ENCODE measurements around the gene FITM1. TPM values are rescaled to one million over a fixed set of nuclear protein-coding genes. Genes with fewer than 3 reads are reported as not detected.

Gene FITM1
- total RNA-seq, 1 donor from 2014 or later: 0.59 TPM

DNA sequence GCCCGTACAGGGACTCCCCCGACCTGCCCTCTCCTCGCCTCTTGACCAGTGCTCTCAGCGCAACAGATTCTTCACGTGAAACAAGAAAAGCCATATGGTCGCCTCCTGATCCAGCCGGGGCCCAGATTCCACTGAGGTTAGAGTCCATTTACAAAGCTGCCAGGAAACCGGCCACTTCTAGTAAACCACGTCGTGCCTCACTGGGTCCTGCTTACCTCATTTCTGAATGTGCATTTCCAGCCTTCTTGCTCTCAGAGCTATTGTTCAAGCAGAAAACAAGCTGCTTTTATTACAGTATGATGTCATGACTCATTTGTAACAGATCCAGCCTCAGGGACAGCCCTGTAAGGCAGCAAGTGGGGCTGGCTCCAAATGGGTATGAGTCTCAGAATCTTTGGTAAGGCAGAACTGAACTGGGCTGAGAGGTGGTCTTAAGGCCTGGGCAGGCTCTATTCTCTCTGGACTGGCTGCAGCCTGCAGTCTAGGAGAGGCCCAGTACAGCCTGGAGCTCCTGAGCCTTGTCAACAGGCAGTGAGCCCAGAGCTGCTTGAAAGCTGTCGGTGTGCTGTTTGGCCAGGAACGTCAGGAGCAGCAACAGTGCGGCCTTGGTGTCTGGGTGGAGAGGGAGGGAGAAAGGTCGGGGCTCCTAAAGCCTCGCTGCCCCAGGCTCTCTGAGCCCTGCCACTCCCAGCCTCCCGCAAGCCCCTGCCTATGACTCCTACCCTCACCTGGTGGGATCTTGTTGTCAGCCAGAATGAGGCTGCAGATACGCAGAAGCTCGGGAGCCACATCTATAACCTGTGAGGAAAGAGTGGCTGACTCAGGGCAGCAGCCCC, 49.7 kb downstream of the FITM1 start:
- H3K36me3 Mint-ChIP-seq (ENCODE audit: low read depth, unreplicated experiment): peaks cover 26% of the 10 kb centered on the region
- H3K27ac Mint-ChIP-seq (ENCODE audit: unreplicated experiment): no peak overlapping the region
- peaks cover 8% of the 10 kb centered on the region for H3K4me1 Mint-ChIP-seq (ENCODE audit: unreplicated experiment)
- DNase-seq (ENCODE audit: low spot score): no peak
- TF ChIP-seq, protein P1, sequence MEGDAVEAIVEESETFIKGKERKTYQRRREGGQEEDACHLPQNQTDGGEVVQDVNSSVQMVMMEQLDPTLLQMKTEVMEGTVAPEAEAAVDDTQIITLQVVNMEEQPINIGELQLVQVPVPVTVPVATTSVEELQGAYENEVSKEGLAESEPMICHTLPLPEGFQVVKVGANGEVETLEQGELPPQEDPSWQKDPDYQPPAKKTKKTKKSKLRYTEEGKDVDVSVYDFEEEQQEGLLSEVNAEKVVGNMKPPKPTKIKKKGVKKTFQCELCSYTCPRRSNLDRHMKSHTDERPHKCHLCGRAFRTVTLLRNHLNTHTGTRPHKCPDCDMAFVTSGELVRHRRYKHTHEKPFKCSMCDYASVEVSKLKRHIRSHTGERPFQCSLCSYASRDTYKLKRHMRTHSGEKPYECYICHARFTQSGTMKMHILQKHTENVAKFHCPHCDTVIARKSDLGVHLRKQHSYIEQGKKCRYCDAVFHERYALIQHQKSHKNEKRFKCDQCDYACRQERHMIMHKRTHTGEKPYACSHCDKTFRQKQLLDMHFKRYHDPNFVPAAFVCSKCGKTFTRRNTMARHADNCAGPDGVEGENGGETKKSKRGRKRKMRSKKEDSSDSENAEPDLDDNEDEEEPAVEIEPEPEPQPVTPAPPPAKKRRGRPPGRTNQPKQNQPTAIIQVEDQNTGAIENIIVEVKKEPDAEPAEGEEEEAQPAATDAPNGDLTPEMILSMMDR (IDR thresholded peaks at IDR 0.05; ENCODE audit: unreplicated experiment): no peak
- no peaks in the 10 kb centered on the region for H3K9me3 Mint-ChIP-seq (ENCODE audit: unreplicated experiment)
- H3K4me3 Mint-ChIP-seq (ENCODE audit: unreplicated experiment): no peak overlapping the region
- peaks cover 8% of the 10 kb centered on the region for H3K27me3 Mint-ChIP-seq (ENCODE audit: unreplicated experiment)

DNA sequence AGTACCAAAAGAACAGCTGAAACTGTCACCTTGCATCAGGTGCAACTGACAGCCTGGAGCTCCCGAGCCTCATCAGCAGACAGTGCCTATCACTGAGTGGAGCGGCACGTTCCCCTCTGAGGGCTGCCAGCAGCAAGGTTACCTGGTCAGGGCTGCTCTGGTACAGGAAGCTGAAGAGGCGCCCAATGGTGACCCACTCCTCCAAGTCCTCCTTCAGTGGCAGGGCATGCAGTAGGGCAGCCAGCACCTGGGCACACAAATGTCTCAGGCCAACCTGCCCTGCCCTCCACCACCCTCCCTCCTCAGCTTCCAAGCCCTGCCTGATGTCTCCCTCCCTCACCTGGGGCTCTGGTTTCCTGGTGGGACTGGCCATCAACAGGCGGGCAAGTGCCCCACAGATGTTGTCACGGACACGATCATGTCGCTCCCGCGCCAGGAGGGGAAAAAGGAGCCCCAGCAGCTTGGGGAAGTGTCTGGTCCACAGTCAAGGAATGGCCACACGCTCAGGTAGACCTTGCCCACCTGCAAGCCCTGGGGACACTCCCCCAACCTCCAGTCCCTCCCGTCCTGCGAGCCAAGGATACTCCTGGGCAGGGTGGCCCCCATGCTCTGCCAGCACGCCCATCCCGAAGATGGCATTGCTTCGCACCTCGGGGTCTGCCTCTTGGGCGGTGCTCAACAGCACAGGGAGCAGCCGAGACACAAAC, 51.1 kb downstream of the FITM1 start:
- no peak for DNase-seq (ENCODE audit: low spot score)
- Mint-ChIP-seq H3K36me3 (ENCODE audit: low read depth, unreplicated experiment) (peaks cover 26% of the 10 kb centered on the region), H3K4me3 (ENCODE audit: unreplicated experiment) (no peak overlapping the region), H3K9me3 (ENCODE audit: unreplicated experiment) (no peaks in the 10 kb centered on the region), H3K27ac (ENCODE audit: unreplicated experiment) (no peak overlapping the region), H3K27me3 (ENCODE audit: unreplicated experiment) (peaks cover 8% of the 10 kb centered on the region), H3K4me1 (ENCODE audit: unreplicated experiment) (peaks cover 8% of the 10 kb centered on the region)
- TF ChIP-seq, protein P1 (IDR thresholded peaks at IDR 0.05; ENCODE audit: unreplicated experiment): no peak

Small RNA genes within 50 kb of the gene (microRNA-seq; reads per million reads assigned to microRNA genes)
- not detected for gene MIR7703 (ENCODE audit: unreplicated experiment)

Other genes starting within 250 kb of the FITM1 start
- gene DHRS4, start 176.9 kb upstream of the FITM1 start, total RNA-seq (ENCODE audit: unreplicated experiment): 18.9 TPM
- gene DHRS4L2, start 141.7 kb upstream of the FITM1 start, total RNA-seq (ENCODE audit: unreplicated experiment): 19.2 TPM
- 1.4 TPM for gene CARMIL3, start 78.7 kb upstream of the FITM1 start, total RNA-seq (ENCODE audit: unreplicated experiment)
- gene CPNE6, start 59.1 kb upstream of the FITM1 start, total RNA-seq (ENCODE audit: unreplicated experiment): not detected
- gene PCK2, start 36.3 kb upstream of the FITM1 start, total RNA-seq (ENCODE audit: unreplicated experiment): 23.9 TPM
- gene DCAF11, start 15.9 kb upstream of the FITM1 start, total RNA-seq (ENCODE audit: unreplicated experiment): 38.2 TPM
- 1.2 TPM for gene NRL, start 15.7 kb upstream of the FITM1 start, total RNA-seq (ENCODE audit: unreplicated experiment)
- gene PSME1, start 5.5 kb downstream of the FITM1 start, total RNA-seq (ENCODE audit: unreplicated experiment): 43.6 TPM
- 16.7 TPM for gene EMC9, start 10.9 kb downstream of the FITM1 start, total RNA-seq (ENCODE audit: unreplicated experiment)
- gene PSME2, start 16.0 kb downstream of the FITM1 start, total RNA-seq (ENCODE audit: unreplicated experiment): 73.6 TPM
- 90.2 TPM for gene RNF31, start 16.8 kb downstream of the FITM1 start, total RNA-seq (ENCODE audit: unreplicated experiment)
- 25.7 TPM for gene IRF9, start 30.6 kb downstream of the FITM1 start, total RNA-seq (ENCODE audit: unreplicated experiment)
- gene REC8, start 41.4 kb downstream of the FITM1 start, total RNA-seq (ENCODE audit: unreplicated experiment): 31.8 TPM
- gene IPO4, start 58.2 kb downstream of the FITM1 start, total RNA-seq (ENCODE audit: unreplicated experiment): 29.0 TPM
- 41.8 TPM for gene TM9SF1, start 64.8 kb downstream of the FITM1 start, total RNA-seq (ENCODE audit: unreplicated experiment)
- gene TSSK4, start 75.0 kb downstream of the FITM1 start, total RNA-seq (ENCODE audit: unreplicated experiment): not detected
- gene CHMP4A, start 82.8 kb downstream of the FITM1 start, total RNA-seq (ENCODE audit: unreplicated experiment): 34.3 TPM
- 17.4 TPM for gene MDP1, start 85.4 kb downstream of the FITM1 start, total RNA-seq (ENCODE audit: unreplicated experiment)
- gene NEDD8, start 101.7 kb downstream of the FITM1 start, total RNA-seq (ENCODE audit: unreplicated experiment): 154 TPM
- gene GMPR2, start 102.3 kb downstream of the FITM1 start, total RNA-seq (ENCODE audit: unreplicated experiment): 61.3 TPM
- gene TINF2, start 112.0 kb downstream of the FITM1 start, total RNA-seq (ENCODE audit: unreplicated experiment): 25.4 TPM
- 1.7 TPM for gene TGM1, start 132.5 kb downstream of the FITM1 start, total RNA-seq (ENCODE audit: unreplicated experiment)
- 17.7 TPM for gene RABGGTA, start 140.9 kb downstream of the FITM1 start, total RNA-seq (ENCODE audit: unreplicated experiment)
- gene DHRS1, start 169.1 kb downstream of the FITM1 start, total RNA-seq (ENCODE audit: unreplicated experiment): 17.7 TPM
- 27.2 TPM for gene NOP9, start 169.2 kb downstream of the FITM1 start, total RNA-seq (ENCODE audit: unreplicated experiment)
- gene CIDEB, start 177.3 kb downstream of the FITM1 start, total RNA-seq (ENCODE audit: unreplicated experiment): 0.82 TPM
- gene LTB4R2, start 179.5 kb downstream of the FITM1 start, total RNA-seq (ENCODE audit: unreplicated experiment): 13.3 TPM
- 9.5 TPM for gene LTB4R, start 180.8 kb downstream of the FITM1 start, total RNA-seq (ENCODE audit: unreplicated experiment)
- 74.6 TPM for gene ADCY4, start 204.4 kb downstream of the FITM1 start, total RNA-seq (ENCODE audit: unreplicated experiment)
- gene RIPK3, start 209.3 kb downstream of the FITM1 start, total RNA-seq (ENCODE audit: unreplicated experiment): 2.6 TPM
- gene NFATC4, start 237.5 kb downstream of the FITM1 start, total RNA-seq (ENCODE audit: unreplicated experiment): 42.4 TPM

All from endothelial cell (in vitro differentiated cells).